Measurements from ENCODE around the gene FAM110D.

Gene FAM110D

DNA sequence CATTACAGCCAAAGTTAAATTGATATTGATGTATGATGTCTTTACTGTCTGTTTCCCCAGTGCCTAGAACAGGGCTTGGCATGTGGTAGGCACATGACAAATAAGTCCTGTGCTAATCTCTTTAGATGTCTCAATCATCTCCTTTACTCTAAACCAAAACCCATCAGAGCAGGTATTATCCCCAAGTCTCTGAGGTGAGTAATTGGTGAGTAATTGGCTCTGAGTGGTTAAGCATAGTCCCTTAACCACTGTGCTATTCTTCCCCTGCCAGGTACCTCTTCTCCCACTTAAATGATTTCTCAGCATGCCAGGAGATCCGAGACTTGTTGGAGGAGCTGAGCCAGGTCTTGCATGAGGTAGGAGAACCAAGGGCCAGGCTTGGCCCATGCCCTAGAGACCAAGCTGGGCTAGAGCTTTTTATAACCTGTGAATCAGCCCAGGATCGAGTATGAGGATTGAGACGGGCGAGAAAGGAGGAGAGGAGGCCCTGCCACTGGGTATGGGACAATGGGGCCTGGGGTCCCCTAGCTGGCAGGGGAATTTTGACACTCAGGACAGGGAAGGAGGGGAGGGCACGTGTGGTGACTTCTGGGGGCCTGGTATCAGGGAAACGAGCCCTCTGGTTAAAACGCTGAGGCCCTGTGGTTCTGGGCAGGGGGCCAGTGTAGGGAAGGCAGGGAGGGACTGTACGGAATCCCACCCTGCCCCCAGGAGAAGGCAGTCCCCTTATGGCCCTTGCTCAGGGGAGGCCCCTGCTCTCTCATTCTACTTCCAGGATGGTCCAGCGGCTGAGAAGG is 22.9 kb downstream of the FAM110D start:
- DNase-seq (ENCODE audit: insufficient read length, low spot score) (no peak), FAIRE-seq (no peak)
- TF ChIP-seq PAX5 (IDR thresholded peaks at IDR 0.05; ENCODE audit: insufficient read depth, low read length, severe bottlenecking) (no peak), SPI1 (IDR thresholded peaks at IDR 0.05; ENCODE audit: low read depth, low read length) (no peak), POU2F2 (IDR thresholded peaks at IDR 0.05; ENCODE audit: low read depth, low read length) (no peak), POLR2A (IDR thresholded peaks at IDR 0.05; ENCODE audit: low read depth, low read length) (no peak), TAF1 (IDR thresholded peaks at IDR 0.05; ENCODE audit: low read depth, low read length) (no peak), POLR2AphosphoS5 (IDR thresholded peaks at IDR 0.05; ENCODE audit: low read depth, low read length) (no peak)

DNA sequence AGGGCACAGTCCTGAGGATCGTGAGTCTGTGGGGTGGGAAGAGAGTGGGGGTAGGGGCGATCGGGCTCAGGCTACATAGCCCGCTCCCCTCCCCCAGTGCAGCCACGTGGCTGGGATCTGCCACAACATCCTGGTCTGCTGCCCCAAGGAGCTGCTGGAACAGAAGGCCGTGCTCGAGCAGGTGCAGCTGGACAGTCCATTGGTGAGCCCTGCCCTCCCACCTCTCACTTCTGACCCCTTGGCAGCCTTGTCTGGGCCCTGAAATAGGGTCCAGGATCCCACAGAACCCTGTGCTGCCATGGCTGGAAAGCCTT is 23.5 kb downstream of the FAM110D start:
- FAIRE-seq = no peak
- TF ChIP-seq TAF1 (IDR thresholded peaks at IDR 0.05; ENCODE audit: low read depth, low read length) (no peak), POLR2A (IDR thresholded peaks at IDR 0.05; ENCODE audit: low read depth, low read length) (no peak), POLR2AphosphoS5 (IDR thresholded peaks at IDR 0.05; ENCODE audit: low read depth, low read length) (no peak), SPI1 (IDR thresholded peaks at IDR 0.05; ENCODE audit: low read depth, low read length) (no peak)
- no peak for DNase-seq (ENCODE audit: insufficient read length, low spot score)

DNA sequence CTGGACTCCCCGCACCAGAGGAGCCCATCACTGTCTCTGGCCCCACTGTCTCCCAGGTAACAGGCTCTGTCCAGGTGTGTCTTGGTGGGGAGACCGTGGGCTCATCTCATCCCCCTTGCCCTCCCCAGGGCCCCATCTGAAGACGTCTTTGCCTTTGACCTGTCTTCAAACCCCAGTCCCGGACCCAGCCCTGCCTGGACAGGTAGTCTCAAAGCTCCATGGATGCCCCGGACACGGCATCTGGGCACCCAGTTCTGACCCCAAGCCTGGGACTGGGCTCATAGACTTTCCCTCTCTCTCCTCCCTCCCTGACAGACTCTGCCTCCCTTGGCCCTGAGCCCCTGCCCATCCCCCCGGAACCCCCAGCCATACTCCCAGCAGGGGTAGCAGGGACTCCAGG is 25.2 kb downstream of the FAM110D start:
- DNase-seq (ENCODE audit: insufficient read length, low spot score) (no peak), FAIRE-seq (no peak)
- TF ChIP-seq SPI1 (IDR thresholded peaks at IDR 0.05; ENCODE audit: low read depth, low read length) = no peak
- no peak for TF ChIP-seq PAX5 (IDR thresholded peaks at IDR 0.05; ENCODE audit: insufficient read depth, low read length, severe bottlenecking)
- TF ChIP-seq POU2F2 (IDR thresholded peaks at IDR 0.05; ENCODE audit: low read depth, low read length) = no peak
- no peak for TF ChIP-seq POLR2A (IDR thresholded peaks at IDR 0.05; ENCODE audit: low read depth, low read length)
- TF ChIP-seq TAF1 (IDR thresholded peaks at IDR 0.05; ENCODE audit: low read depth, low read length) = no peak
- no peak for TF ChIP-seq POLR2AphosphoS5 (IDR thresholded peaks at IDR 0.05; ENCODE audit: low read depth, low read length)

DNA sequence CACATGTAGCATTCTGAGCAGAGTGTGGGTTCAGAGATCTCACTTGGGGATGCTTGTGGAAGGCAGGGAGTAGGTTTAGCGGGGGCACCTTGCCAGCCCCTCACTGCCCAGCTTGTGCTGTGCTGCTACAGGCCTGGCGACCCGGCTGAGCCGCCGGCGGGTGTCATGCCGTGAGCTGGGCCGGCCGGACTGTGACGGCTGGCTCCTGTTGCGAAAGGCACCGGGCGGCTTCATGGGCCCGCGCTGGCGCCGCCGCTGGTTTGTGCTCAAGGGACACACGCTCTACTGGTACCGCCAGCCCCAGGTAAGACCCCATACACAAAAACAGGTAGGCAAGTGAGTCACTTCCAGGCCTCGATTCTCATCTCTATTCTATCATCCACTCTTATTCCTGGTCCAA is 26.0 kb downstream of the FAM110D start:
- FAIRE-seq (no peak), DNase-seq (ENCODE audit: insufficient read length, low spot score) (no peak)
- TF ChIP-seq POU2F2 (IDR thresholded peaks at IDR 0.05; ENCODE audit: low read depth, low read length) = no peak
- no peak for TF ChIP-seq POLR2AphosphoS5 (IDR thresholded peaks at IDR 0.05; ENCODE audit: low read depth, low read length)
- TF ChIP-seq SPI1 (IDR thresholded peaks at IDR 0.05; ENCODE audit: low read depth, low read length) = no peak
- no peak for TF ChIP-seq PAX5 (IDR thresholded peaks at IDR 0.05; ENCODE audit: insufficient read depth, low read length, severe bottlenecking)
- TF ChIP-seq TAF1 (IDR thresholded peaks at IDR 0.05; ENCODE audit: low read depth, low read length) = no peak
- no peak for TF ChIP-seq POLR2A (IDR thresholded peaks at IDR 0.05; ENCODE audit: low read depth, low read length)

DNA sequence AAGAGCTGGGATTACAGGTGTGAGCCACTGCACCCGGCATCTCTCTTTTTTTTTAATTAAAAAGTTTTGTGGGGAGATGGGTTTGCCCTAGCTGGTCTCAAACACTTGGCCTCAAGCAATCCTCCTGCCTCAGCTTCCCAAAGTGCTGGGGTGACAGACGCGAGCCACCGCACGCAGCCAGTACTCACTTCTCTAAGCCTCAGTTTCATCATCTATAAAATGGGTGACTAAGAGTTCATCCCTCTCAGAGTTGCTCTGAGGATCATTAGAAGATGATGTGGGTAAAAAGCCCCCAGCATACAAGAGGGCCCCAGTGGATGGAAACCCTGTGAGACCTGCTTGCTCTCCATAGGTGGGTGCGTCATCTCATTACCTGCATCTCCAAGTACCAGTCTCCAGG is 29.0 kb downstream of the FAM110D start:
- no peak for DNase-seq (ENCODE audit: insufficient read length, low spot score)
- FAIRE-seq = no peak
- no peak for TF ChIP-seq POLR2AphosphoS5 (IDR thresholded peaks at IDR 0.05; ENCODE audit: low read depth, low read length)
- no peak for TF ChIP-seq POLR2A (IDR thresholded peaks at IDR 0.05; ENCODE audit: low read depth, low read length)
- TF ChIP-seq PAX5 (IDR thresholded peaks at IDR 0.05; ENCODE audit: insufficient read depth, low read length, severe bottlenecking) = no peak
- no peak for TF ChIP-seq POU2F2 (IDR thresholded peaks at IDR 0.05; ENCODE audit: low read depth, low read length)
- TF ChIP-seq SPI1 (IDR thresholded peaks at IDR 0.05; ENCODE audit: low read depth, low read length) = no peak
- TF ChIP-seq TAF1 (IDR thresholded peaks at IDR 0.05; ENCODE audit: low read depth, low read length) = no peak

DNA sequence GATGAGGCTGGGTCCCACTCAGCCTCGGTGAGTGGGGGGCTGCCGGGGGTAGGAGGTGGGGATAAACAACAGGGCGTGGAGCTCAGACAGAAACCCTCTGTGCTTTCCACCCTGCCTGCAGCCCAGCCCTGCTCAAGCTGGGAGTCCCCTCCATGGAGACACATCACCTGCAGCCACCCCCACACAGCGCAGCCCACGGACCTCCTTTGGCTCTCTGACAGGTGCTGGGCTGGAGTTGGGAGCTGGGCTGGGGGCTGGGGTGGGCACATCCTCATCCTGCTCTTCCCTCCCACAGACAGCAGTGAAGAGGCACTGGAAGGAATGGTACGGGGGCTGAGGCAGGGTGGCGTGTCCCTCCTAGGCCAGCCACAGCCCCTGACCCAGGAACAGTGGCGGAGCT is 29.6 kb downstream of the FAM110D start:
- FAIRE-seq (no peak), DNase-seq (ENCODE audit: insufficient read length, low spot score) (no peak)
- TF ChIP-seq SPI1 (IDR thresholded peaks at IDR 0.05; ENCODE audit: low read depth, low read length) = no peak

DNA sequence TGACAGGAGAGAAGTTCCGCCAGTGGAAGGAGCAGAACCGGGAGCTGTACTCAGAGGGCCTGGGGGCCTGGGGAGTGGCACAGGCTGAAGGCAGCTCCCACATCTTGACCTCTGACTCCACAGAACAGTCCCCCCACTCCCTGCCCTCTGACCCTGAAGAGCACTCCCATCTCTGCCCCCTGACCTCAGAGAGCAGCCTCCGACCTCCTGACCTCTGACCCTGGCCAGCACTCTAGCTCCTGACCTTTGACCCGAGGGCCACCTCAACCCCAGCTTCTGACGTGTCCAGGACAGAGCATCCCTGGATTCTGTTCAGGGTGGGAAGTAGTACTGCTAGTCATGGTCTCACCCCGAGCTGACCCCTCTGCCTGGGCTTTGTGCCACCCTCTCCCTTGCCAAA is 30.5 kb downstream of the FAM110D start:
- FAIRE-seq (no peak), DNase-seq (ENCODE audit: insufficient read length, low spot score) (no peak)
- TF ChIP-seq TAF1 (IDR thresholded peaks at IDR 0.05; ENCODE audit: low read depth, low read length) = no peak
- TF ChIP-seq SPI1 (IDR thresholded peaks at IDR 0.05; ENCODE audit: low read depth, low read length) = no peak
- no peak for TF ChIP-seq POLR2AphosphoS5 (IDR thresholded peaks at IDR 0.05; ENCODE audit: low read depth, low read length)
- no peak for TF ChIP-seq POU2F2 (IDR thresholded peaks at IDR 0.05; ENCODE audit: low read depth, low read length)
- no peak for TF ChIP-seq PAX5 (IDR thresholded peaks at IDR 0.05; ENCODE audit: insufficient read depth, low read length, severe bottlenecking)
- no peak for TF ChIP-seq POLR2A (IDR thresholded peaks at IDR 0.05; ENCODE audit: low read depth, low read length)

DNA sequence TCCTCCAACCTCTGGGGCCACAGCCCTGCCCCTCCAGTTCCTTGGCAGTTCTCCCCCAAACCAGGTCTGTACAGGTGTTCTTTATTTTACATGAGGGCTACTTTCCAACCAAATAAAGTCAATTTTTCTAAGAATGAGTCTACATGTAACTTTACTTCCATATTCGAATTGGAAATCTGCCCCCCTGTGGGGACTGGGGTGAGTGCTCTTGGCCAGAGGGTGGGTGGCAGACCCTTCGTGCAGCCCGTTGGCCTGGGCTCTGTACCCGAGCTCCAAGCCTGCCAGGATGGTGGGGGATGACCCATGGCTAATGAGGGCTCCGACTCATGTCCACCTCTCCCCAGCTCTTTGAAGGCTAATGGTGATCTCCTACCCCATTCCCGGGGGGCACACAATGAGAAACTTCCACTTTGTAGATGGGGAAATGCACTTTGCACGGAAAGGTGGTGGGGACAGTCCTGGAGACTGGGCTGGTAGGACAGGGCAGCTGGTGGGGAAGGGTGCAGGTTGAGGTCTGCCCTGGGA is 30.9 kb downstream of the FAM110D start:
- TF ChIP-seq POLR2AphosphoS5 (IDR thresholded peaks at IDR 0.05; ENCODE audit: low read depth, low read length) (no peak), PAX5 (IDR thresholded peaks at IDR 0.05; ENCODE audit: insufficient read depth, low read length, severe bottlenecking) (no peak), POU2F2 (IDR thresholded peaks at IDR 0.05; ENCODE audit: low read depth, low read length) (no peak), POLR2A (IDR thresholded peaks at IDR 0.05; ENCODE audit: low read depth, low read length) (no peak), TAF1 (IDR thresholded peaks at IDR 0.05; ENCODE audit: low read depth, low read length) (no peak), SPI1 (IDR thresholded peaks at IDR 0.05; ENCODE audit: low read depth, low read length) (no peak)
- no peak for DNase-seq (ENCODE audit: insufficient read length, low spot score)
- no peak for FAIRE-seq

DNA sequence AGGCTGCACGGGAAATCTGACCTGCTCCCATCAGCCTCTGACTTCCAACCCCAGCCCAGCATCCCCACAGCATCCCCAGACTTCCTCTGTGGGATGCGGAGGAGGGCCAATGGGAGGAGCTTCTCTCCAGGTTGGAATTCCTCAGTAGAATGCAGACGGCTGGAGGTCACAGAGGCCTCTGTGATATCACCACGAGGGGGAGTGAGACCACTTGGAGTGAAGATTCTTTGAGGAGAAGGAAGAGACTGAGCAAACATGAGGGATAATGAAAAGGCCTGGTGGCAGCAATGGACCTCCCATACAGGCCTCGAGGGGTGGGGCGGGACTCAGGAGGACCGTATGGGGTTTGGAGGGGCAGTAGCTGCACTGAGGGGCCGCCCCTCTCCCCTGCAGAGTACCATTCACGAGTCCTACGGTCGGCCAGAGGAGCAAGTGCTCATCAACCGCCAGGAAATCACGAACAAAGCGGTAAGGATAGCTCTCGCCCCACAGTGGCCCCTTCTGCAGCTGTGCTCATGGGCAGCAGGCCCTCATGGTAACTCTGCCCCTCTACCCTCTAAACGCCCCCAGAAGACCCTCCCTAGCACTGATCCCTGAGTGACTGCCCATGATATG is 31.6 kb downstream of the FAM110D start, which contains the start of gene CATSPER4:
CATSPER4 (plus strand) TSS at position 230 of the 615 bp plus-strand sequence; CDS start at position 256, 26 bp downstream.
- DNase-seq (ENCODE audit: insufficient read length, low spot score) = no peak
- FAIRE-seq = no peak
- TF ChIP-seq PAX5 (IDR thresholded peaks at IDR 0.05; ENCODE audit: insufficient read depth, low read length, severe bottlenecking) (no peak), TAF1 (IDR thresholded peaks at IDR 0.05; ENCODE audit: low read depth, low read length) (no peak), POU2F2 (IDR thresholded peaks at IDR 0.05; ENCODE audit: low read depth, low read length) (no peak), SPI1 (IDR thresholded peaks at IDR 0.05; ENCODE audit: low read depth, low read length) (no peak), POLR2A (IDR thresholded peaks at IDR 0.05; ENCODE audit: low read depth, low read length) (no peak)

All from GM12891 (cell line).